ENCODE data around the gene KIAA1586. TPM values are rescaled to one million over a fixed set of nuclear protein-coding genes. Genes with fewer than 3 reads are reported as not detected.
A peak's percentile ranks its signal among the peaks of the same experiment; 100 is the strongest.
"Not testable (repeated sequence)": the region's sequence is repeated elsewhere in the genome, so short reads cannot be mapped to it uniquely, and the experiment has no call there.

KIAA1586 gene
- total and polyA plus RNA-seq, 2 of the 13 experiments (the other 11 are each of a cell fraction or from before 2014, with no cell fraction given), result 5.5 to 16.9 TPM

DNA sequence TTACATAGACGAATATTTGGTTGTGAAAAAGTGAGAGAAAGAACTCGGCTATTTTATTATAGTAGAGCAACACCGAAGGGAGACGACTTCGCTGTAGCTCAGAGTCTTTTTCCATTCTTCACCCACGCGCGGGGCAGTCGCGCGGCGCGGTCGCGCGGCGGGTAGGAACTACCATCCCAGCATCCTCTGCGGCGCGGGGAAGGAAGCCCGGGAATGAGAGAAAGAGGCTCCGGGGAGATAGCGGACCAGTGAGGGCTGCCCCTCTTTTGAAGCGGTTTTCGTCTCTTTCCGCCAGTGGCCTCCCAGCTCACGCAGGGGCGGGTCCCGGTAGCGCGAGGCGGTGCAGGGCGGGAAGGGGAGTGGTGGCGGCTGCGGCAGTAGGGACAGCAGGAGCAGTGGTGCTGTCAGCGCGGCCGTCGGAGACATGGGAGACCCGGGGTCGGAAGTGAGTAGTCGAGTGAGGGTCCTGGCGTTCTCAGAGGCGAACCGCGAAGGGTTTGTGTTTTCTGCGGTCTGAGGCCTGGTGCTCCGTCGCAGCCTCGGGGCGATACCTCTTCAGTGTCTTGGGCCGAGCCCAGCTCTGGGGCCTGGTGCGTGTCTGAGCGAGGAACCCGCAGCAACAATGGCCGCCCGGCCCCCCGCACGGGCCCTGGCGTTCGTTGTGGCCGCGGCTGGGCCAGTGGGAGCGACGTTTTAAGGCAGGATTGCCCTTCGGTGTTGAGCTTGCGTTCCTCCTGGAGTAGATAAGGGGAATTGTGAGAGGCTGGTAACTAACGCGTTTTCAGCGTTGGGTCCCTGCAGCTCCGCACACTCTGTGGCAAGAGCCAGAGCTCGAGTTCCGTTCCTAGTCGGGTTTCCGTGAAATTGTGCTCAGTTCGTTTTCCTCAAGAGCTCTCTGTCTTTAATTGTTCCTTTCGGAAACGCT, at the start of gene KIAA1586 (continued):
- TF ChIP-seq HMGXB3 (CRISPR knock-in tag; IDR thresholded peaks at IDR 0.05; ENCODE audit: borderline replicate concordance) (peak; percentile 95), RARA (CRISPR knock-in tag; IDR thresholded peaks at IDR 0.05) (0 out of 2 replicates have a peak, but pooled peaks have one; percentile 22), KLF16 (CRISPR knock-in tag; IDR thresholded peaks at IDR 0.05) (peak; percentile 77 to 82; a peak in 2 of 4 replicates), EP300 (CRISPR knock-in tag; IDR thresholded peaks at IDR 0.05; ENCODE audit: borderline replicate concordance) (peak; percentile 36; the same call in 1 of the 2 replicates), ZNF274 (CRISPR knock-in tag; IDR thresholded peaks at IDR 0.05) (peak; percentile 83; the same call in 1 of the 2 replicates), ZNF451 (CRISPR knock-in tag; IDR thresholded peaks at IDR 0.05) (peak; percentile 71; the same call in 1 of the 2 replicates), SIN3A (IDR thresholded peaks at IDR 0.05; ENCODE audit: borderline replicate concordance, low read depth, low read length) (peak; percentile 70; the same call in 1 of the 2 replicates), TAF1 (CRISPR knock-in tag; IDR thresholded peaks at IDR 0.05) (peak; percentile 91), ZNF333 (CRISPR knock-in tag; IDR thresholded peaks at IDR 0.05; ENCODE audit: borderline replicate concordance) (0 out of 2 replicates have a peak, but pooled peaks have one; percentile 32), BCL3 (CRISPR knock-in tag; IDR thresholded peaks at IDR 0.05) (peak; percentile 83), PITX1 (CRISPR knock-in tag; IDR thresholded peaks at IDR 0.05) (peak; percentile 67), BRD4 (CRISPR knock-in tag; IDR thresholded peaks at IDR 0.05) (peak; percentile 47; the same call in 1 of the 2 replicates)
- TF ChIP-seq, protein P1, sequence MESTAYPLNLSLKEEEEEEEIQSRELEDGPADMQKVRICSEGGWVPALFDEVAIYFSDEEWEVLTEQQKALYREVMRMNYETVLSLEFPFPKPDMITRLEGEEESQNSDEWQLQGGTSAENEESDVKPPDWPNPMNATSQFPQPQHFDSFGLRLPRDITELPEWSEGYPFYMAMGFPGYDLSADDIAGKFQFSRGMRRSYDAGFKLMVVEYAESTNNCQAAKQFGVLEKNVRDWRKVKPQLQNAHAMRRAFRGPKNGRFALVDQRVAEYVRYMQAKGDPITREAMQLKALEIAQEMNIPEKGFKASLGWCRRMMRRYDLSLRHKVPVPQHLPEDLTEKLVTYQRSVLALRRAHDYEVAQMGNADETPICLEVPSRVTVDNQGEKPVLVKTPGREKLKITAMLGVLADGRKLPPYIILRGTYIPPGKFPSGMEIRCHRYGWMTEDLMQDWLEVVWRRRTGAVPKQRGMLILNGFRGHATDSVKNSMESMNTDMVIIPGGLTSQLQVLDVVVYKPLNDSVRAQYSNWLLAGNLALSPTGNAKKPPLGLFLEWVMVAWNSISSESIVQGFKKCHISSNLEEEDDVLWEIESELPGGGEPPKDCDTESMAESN (CRISPR knock-in tag; conservative IDR thresholded peaks at IDR 0.05), result peak; percentile 92; the same call in 1 of the 2 replicates
- TF ChIP-seq EP300 (IDR thresholded peaks at IDR 0.05; ENCODE audit: low read depth in 2 of 2, low read length in 2 of 2), result not testable (repeated sequence)
- TF ChIP-seq, protein P2, sequence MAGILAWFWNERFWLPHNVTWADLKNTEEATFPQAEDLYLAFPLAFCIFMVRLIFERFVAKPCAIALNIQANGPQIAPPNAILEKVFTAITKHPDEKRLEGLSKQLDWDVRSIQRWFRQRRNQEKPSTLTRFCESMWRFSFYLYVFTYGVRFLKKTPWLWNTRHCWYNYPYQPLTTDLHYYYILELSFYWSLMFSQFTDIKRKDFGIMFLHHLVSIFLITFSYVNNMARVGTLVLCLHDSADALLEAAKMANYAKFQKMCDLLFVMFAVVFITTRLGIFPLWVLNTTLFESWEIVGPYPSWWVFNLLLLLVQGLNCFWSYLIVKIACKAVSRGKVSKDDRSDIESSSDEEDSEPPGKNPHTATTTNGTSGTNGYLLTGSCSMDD (CRISPR knock-in tag; IDR thresholded peaks at IDR 0.05), result peak; percentile 45; the same call in 1 of the 2 replicates
- TF ChIP-seq, protein P3, sequence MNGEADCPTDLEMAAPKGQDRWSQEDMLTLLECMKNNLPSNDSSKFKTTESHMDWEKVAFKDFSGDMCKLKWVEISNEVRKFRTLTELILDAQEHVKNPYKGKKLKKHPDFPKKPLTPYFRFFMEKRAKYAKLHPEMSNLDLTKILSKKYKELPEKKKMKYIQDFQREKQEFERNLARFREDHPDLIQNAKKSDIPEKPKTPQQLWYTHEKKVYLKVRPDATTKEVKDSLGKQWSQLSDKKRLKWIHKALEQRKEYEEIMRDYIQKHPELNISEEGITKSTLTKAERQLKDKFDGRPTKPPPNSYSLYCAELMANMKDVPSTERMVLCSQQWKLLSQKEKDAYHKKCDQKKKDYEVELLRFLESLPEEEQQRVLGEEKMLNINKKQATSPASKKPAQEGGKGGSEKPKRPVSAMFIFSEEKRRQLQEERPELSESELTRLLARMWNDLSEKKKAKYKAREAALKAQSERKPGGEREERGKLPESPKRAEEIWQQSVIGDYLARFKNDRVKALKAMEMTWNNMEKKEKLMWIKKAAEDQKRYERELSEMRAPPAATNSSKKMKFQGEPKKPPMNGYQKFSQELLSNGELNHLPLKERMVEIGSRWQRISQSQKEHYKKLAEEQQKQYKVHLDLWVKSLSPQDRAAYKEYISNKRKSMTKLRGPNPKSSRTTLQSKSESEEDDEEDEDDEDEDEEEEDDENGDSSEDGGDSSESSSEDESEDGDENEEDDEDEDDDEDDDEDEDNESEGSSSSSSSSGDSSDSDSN (CRISPR knock-in tag; IDR thresholded peaks at IDR 0.05), result peak; percentile 95
